IMR-90 (cell line): ENCODE data around the gene SCAF1. TPM values are rescaled to one million over a fixed set of nuclear protein-coding genes. Genes with fewer than 3 reads are reported as not detected.

Source experiments
- ATAC-seq: fragments of 200-7000 bp; cut with Tn5 transposase; 2 replicates; pipeline ENCODE4 v1.9.1; 2020; ENCODE audit warnings: low read depth, mild to moderate bottlenecking, moderate library complexity
- BruUV-seq: library from RNA; stranded (reverse); fragments of 400-500 nt; replicated peaks from 2 replicates; lab custom pipeline; 2021; lab: Mats Ljungman, UMichigan
- CTCF ChIA-PET: fragments of 300-600 bp; formaldehyde crosslinking; extraction: SDS; loops from one replicate; lab custom pipeline; 2021; ENCODE audit warnings: antibody characterized with exemption; lab: Yijun Ruan, JAX
- POLR2A ChIA-PET: fragments of 300-600 bp; sonication (Branson Sonifier 250); formaldehyde crosslinking; loops from one replicate; lab custom pipeline; 2022; ENCODE audit warnings: antibody characterized with exemption; ENCODE audit not compliant: unreplicated experiment; lab: Charles Lee
- DNase-seq: peaks from one replicate; pipeline ENCODE4 v3.0.0; 2013
- H2AFZ ChIP-seq: replicated peaks from 2 replicates; pipeline ENCODE3; 2013; ENCODE audit warnings: low read length, mild to moderate bottlenecking; ENCODE audit not compliant: poor library complexity
- H2AK5ac ChIP-seq: 2 replicates; pipeline ENCODE4 v1.6.1; 2013; ENCODE audit warnings: low read depth, low read length, inconsistent platforms
- H2AK9ac ChIP-seq: replicated peaks from 2 replicates; pipeline ENCODE3; 2013; ENCODE audit warnings: mild to moderate bottlenecking, low read depth, low read length, moderate library complexity; ENCODE audit not compliant: poor library complexity
- H2BK120ac ChIP-seq: 2 replicates; pipeline ENCODE4 v1.6.1; 2013; ENCODE audit warnings: low read depth, low read length, inconsistent platforms
- H2BK15ac ChIP-seq: 3 replicates; pipeline ENCODE4 v1.6.1; 2013; ENCODE audit warnings: low read depth, low read length, inconsistent platforms
- H2BK20ac ChIP-seq: 2 replicates; pipeline ENCODE4 v1.6.1; 2013; ENCODE audit warnings: low read depth, mild to moderate bottlenecking, inconsistent platforms, low read length, moderate library complexity
- H2BK5ac ChIP-seq: 2 replicates; pipeline ENCODE4 v1.6.1; 2013; ENCODE audit warnings: mild to moderate bottlenecking, low read depth, low read length, inconsistent platforms; ENCODE audit not compliant: poor library complexity, severe bottlenecking
- H3K14ac ChIP-seq: replicated peaks from 2 replicates; pipeline ENCODE4 v1.6.1; 2013; ENCODE audit warnings: low read depth, low read length, inconsistent platforms
- H3K18ac ChIP-seq: 2 replicates; pipeline ENCODE4 v1.6.1; 2013; ENCODE audit warnings: low read depth, low read length, control low read depth
- H3K23ac ChIP-seq: 2 replicates; pipeline ENCODE4 v1.6.1; 2013; ENCODE audit warnings: low read depth, low read length, inconsistent platforms
- H3K27ac ChIP-seq: 2 replicates; pipeline ENCODE4 v1.5.1; 2013; ENCODE audit warnings: mild to moderate bottlenecking, control low read depth, low read length; ENCODE audit not compliant: insufficient read depth
- H3K27me3 ChIP-seq: 2 replicates; pipeline ENCODE4 v1.6.1; 2013; ENCODE audit warnings: low read length; ENCODE audit not compliant: control insufficient read depth, insufficient read depth
- H3K36me3 ChIP-seq: 2 replicates; pipeline ENCODE4 v1.6.1; 2013; ENCODE audit warnings: low read length, mixed read lengths; ENCODE audit not compliant: control insufficient read depth, insufficient read depth
- H3K4ac ChIP-seq: 2 replicates; pipeline ENCODE4 v1.6.1; 2013; ENCODE audit warnings: low read depth, low read length, inconsistent platforms
- H3K4me1 ChIP-seq: 2 replicates; pipeline ENCODE4 v1.6.1; 2013; ENCODE audit warnings: low read length, mixed read lengths; ENCODE audit not compliant: control insufficient read depth, insufficient read depth
- H3K4me2 ChIP-seq: 2 replicates; pipeline ENCODE4 v1.6.1; 2013; ENCODE audit warnings: low read depth, mild to moderate bottlenecking, control low read depth, low read length, moderate library complexity
- H3K4me3 ChIP-seq: 2 replicates; pipeline ENCODE4 v1.5.1; 2013; ENCODE audit warnings: low read depth, mild to moderate bottlenecking, control low read depth, low read length, moderate library complexity; ENCODE audit not compliant: insufficient read depth
- H3K56ac ChIP-seq: 2 replicates; pipeline ENCODE4 v1.6.1; 2013; ENCODE audit warnings: low read length, inconsistent platforms; ENCODE audit not compliant: insufficient read depth; ENCODE audit errors: extremely low read depth
- H3K79me1 ChIP-seq, 2 experiments: 2 replicates each; pipeline ENCODE4 v1.6.1; 2013; ENCODE audit warnings: low read length in 2 of 2, inconsistent platforms in 1 of 2, low read depth in 1 of 2
- H3K9ac ChIP-seq: 2 replicates; pipeline ENCODE4 v1.6.1; 2013; ENCODE audit warnings: low read depth, low read length, control low read depth
- H3K9me1 ChIP-seq: 2 replicates; pipeline ENCODE4 v1.6.1; 2013; ENCODE audit warnings: low read length, inconsistent platforms; ENCODE audit not compliant: insufficient read depth
- H3K9me3 ChIP-seq: 2 replicates; pipeline ENCODE4 v1.6.1; 2013; ENCODE audit warnings: low read length; ENCODE audit not compliant: control insufficient read depth, insufficient read depth
- H4K20me1 ChIP-seq: 2 replicates; pipeline ENCODE4 v1.6.1; 2013; ENCODE audit warnings: low read length, inconsistent platforms; ENCODE audit not compliant: insufficient read depth
- H4K5ac ChIP-seq: 2 replicates; pipeline ENCODE4 v1.6.1; 2013; ENCODE audit warnings: mild to moderate bottlenecking, low read depth, low read length, control low read depth
- H4K8ac ChIP-seq, 2 experiments: 2 replicates each; pipeline ENCODE4 v1.6.1; 2013; ENCODE audit warnings: low read depth in 2 of 2, low read length in 2 of 2, control low read depth in 1 of 2, inconsistent platforms in 1 of 2
- H4K91ac ChIP-seq: 2 replicates; pipeline ENCODE4 v1.6.1; 2013; ENCODE audit warnings: low read depth, low read length, inconsistent platforms; ENCODE audit not compliant: insufficient read depth
- RAD21 ChIP-seq: IDR thresholded peaks from 2 replicates; pipeline ENCODE4 v1.6.1; 2012; ENCODE audit warnings: low read length, improper control_type of control experiment
- RCOR1 ChIP-seq: IDR thresholded peaks from 2 replicates; pipeline ENCODE4 v1.6.1; 2012; ENCODE audit warnings: mild to moderate bottlenecking, low read length, improper control_type of control experiment; ENCODE audit not compliant: insufficient replicate concordance
- SMC3 ChIP-seq: fragments of 150-350 bp; IDR thresholded peaks from 2 replicates; pipeline ENCODE4 v1.6.1; 2016; ENCODE audit warnings: low read depth, mild to moderate bottlenecking, antibody characterized with exemption, low read length, moderate library complexity
- WGBS, 2 experiments: methylation state at CpG; one replicate each; pipeline versions ENCODE4 v1.1.5 to v1.1.7; 2013; ENCODE audit warnings: missing lambda C conversion rate in 2 of 2; ENCODE audit not compliant: insufficient read length in 1 of 2; ENCODE audit errors: extremely low coverage in 2 of 2; 5-methylcytosine and 5-hydroxymethylcytosine counted together
- dilution Hi-C: fragments of 300-500 bp; cut with HindIII; formaldehyde crosslinking; loops from one replicate; pipeline ENCODE4 v1.14.3; 2018; ENCODE audit warnings: low sequenced_read_pairs; ENCODE audit not compliant: unreplicated experiment
- in situ Hi-C: fragments of 300-500 bp; cut with MboI; formaldehyde crosslinking; loops from 3 replicates; pipeline ENCODE4 v1.14.3; 2019; ENCODE audit warnings: low sequenced_read_pairs, inconsistent platforms, mixed read lengths
- intact Hi-C: fragments of 100-400 bp; cut with micrococcal nuclease; formaldehyde crosslinking; loops from 2 replicates; pipeline ENCODE4 v1.10.0; 2022
- polyA plus RNA-seq, 3 experiments: library from polyadenylated mRNA; depleted of rRNA; stranded (reverse); fragments of >200 nt; gene quantifications; 2 replicates each; pipeline ENCODE4 v1.2.3, GENCODE V29; 2012; ENCODE audit warnings: low replicate concordance in 1 of 3
- total RNA-seq: library from RNA; depleted of rRNA; stranded (reverse); fragments of >200 nt; gene quantifications from 2 replicates; pipeline ENCODE4 v1.2.3, GENCODE V29; 2012
- TF ChIP-seq, protein P1 (sequence below): fragments of 150-350 bp; IDR thresholded peaks from 2 replicates; pipeline ENCODE4 v1.6.1; 2016; ENCODE audit warnings: low read depth, mild to moderate bottlenecking, low read length, moderate library complexity, borderline replicate concordance

The SCAF1 gene
- total and polyA plus RNA-seq, 2 of the 4 experiments (the other 2 are of a cell fraction) = 2.2 to 14.8 TPM

DNA sequence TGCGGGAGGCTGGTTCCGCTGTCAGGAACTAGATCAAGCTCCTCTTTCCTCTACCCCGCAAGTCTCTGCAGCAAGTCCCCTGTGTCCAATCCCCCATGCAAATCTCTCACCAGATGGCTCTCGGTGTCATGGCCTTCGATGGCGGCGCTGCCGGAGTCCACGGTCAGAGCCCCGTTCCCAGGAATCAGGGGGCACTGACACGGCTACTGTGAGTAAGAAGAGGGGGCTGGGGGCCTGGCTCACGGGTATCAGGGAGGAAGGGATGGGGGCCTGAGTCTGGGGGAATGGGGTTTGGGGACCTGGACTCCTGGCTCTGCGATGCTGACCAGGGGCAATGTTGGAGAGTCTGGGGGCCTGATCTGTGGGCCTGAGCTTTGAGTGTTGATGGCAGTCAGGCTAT lies 4.0 kb downstream of the SCAF1 start:
- no peak overlapping the region for H4K5ac ChIP-seq
- H2BK5ac ChIP-seq = no peak overlapping the region
- H3K27ac ChIP-seq = no peak overlapping the region
- H3K18ac ChIP-seq = no peak overlapping the region
- no peak for ATAC-seq
- no peak overlapping the region for H2BK20ac ChIP-seq
- BruUV-seq = no TSS peak
- no peak overlapping the region for H2BK15ac ChIP-seq
- H4K20me1 ChIP-seq = peaks cover 47% of the 10 kb centered on the region
- H3K9me3 ChIP-seq = no peaks in the 10 kb centered on the region
- H3K4me3 ChIP-seq = no peak overlapping the region
- no peak overlapping the region for H2BK120ac ChIP-seq
- H3K79me1 ChIP-seq = peaks cover 49 to 76% of the 10 kb centered on the region in 2 experiments
- POLR2A ChIA-PET = no interaction called here
- CTCF ChIA-PET = no interaction called here
- in situ Hi-C loops = no loop called here
- no peak overlapping the region for H3K56ac ChIP-seq
- no peak overlapping the region for H4K8ac ChIP-seq
- dilution Hi-C loops = no loop called here
- H3K9ac ChIP-seq = no peak overlapping the region
- peaks cover 36% of the 10 kb centered on the region for H3K36me3 ChIP-seq
- intact Hi-C loops = no loop called here
- H3K9me1 ChIP-seq = 0 out of 2 replicates have a peak, but pooled peaks cover 8% of the 10 kb centered on the region
- TF ChIP-seq RAD21 (no peak), RCOR1 (no peak), SMC3 (no peak)
- TF ChIP-seq, protein P1, sequence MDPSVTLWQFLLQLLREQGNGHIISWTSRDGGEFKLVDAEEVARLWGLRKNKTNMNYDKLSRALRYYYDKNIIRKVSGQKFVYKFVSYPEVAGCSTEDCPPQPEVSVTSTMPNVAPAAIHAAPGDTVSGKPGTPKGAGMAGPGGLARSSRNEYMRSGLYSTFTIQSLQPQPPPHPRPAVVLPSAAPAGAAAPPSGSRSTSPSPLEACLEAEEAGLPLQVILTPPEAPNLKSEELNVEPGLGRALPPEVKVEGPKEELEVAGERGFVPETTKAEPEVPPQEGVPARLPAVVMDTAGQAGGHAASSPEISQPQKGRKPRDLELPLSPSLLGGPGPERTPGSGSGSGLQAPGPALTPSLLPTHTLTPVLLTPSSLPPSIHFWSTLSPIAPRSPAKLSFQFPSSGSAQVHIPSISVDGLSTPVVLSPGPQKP = no peak
- H3K4ac ChIP-seq = no peak overlapping the region
- no peak overlapping the region for H4K91ac ChIP-seq
- no peak for DNase-seq
- no peak overlapping the region for H3K14ac ChIP-seq
- H2AK9ac ChIP-seq = no peak overlapping the region
- peaks cover 3% of the 10 kb centered on the region for H3K4me1 ChIP-seq
- H3K23ac ChIP-seq = no peak overlapping the region
- H3K4me2 ChIP-seq = no peak overlapping the region
- no peak overlapping the region for H2AFZ ChIP-seq
- H2AK5ac ChIP-seq = no peak overlapping the region
- no peaks in the 10 kb centered on the region for H3K27me3 ChIP-seq
- WGBS, 2 experiments = 100% methylated on average over 2 of the region's 13 CpGs; no CpG with 5 or more reads in 1 of the 2 experiments
